OCI-LY1 (cell line): ENCODE data around the gene GANAB.

Source experiments
- H2AFZ ChIP-seq: fragments of 200-600 bp; sonication (generic), shearing (Covaris generic); 2 replicates; pipeline ENCODE4 v1.6.0; 2014; ENCODE audit warnings: antibody characterized with exemption, mild to moderate bottlenecking, low read length
- H3F3A ChIP-seq: fragments of 200-600 bp; sonication (generic), shearing (Covaris generic); 2 replicates; pipeline ENCODE4 v1.6.0; 2014; ENCODE audit warnings: mild to moderate bottlenecking, antibody characterized with exemption, low read length, moderate library complexity; ENCODE audit not compliant: insufficient read depth
- H3K27ac ChIP-seq: fragments of 200-600 bp; sonication (generic); 2 replicates; pipeline ENCODE4 v1.5.1; 2014; ENCODE audit warnings: low read length, mixed run types, mild to moderate bottlenecking, low read depth; ENCODE audit not compliant: poor library complexity, severe bottlenecking
- H3K27me3 ChIP-seq: fragments of 200-600 bp; sonication (generic); 2 replicates; pipeline ENCODE4 v1.6.0; 2014; ENCODE audit warnings: antibody characterized with exemption, mild to moderate bottlenecking, low read length, moderate library complexity; ENCODE audit not compliant: insufficient read depth
- H3K36me3 ChIP-seq: fragments of 200-600 bp; sonication (generic); 2 replicates; pipeline ENCODE4 v1.6.1; 2014; ENCODE audit warnings: mild to moderate bottlenecking, antibody characterized with exemption, low read length, moderate library complexity, mixed read lengths; ENCODE audit not compliant: insufficient read depth
- H3K4me1 ChIP-seq: fragments of 200-600 bp; sonication (generic); 2 replicates; pipeline ENCODE4 v1.5.1; 2014; ENCODE audit warnings: mild to moderate bottlenecking, low read length, moderate library complexity; ENCODE audit not compliant: insufficient read depth, severe bottlenecking
- H3K4me2 ChIP-seq: fragments of 200-600 bp; sonication (generic), shearing (Covaris generic); 2 replicates; pipeline ENCODE4 v1.6.1; 2014; ENCODE audit warnings: low read length
- H3K4me3 ChIP-seq: fragments of 200-600 bp; sonication (generic); 2 replicates; pipeline ENCODE4 v1.5.1; 2014; ENCODE audit warnings: low read length, low read depth, mild to moderate bottlenecking, mixed read lengths; ENCODE audit not compliant: poor library complexity, severe bottlenecking
- H3K79me2 ChIP-seq: fragments of 200-600 bp; shearing (Covaris generic); 2 replicates; pipeline ENCODE4 v1.6.1; 2016; ENCODE audit warnings: mixed run types, low read length, mixed read lengths; ENCODE audit not compliant: insufficient read depth
- H3K9ac ChIP-seq: fragments of 200-600 bp; sonication (generic), shearing (Covaris generic); 2 replicates; pipeline ENCODE4 v1.6.1; 2014; ENCODE audit warnings: mild to moderate bottlenecking, low read length, mixed read lengths
- H3K9me2 ChIP-seq: fragments of 200-600 bp; sonication (generic), shearing (Covaris generic); 2 replicates; pipeline ENCODE4 v1.6.1; 2014; ENCODE audit warnings: low read depth, mild to moderate bottlenecking, low read length, mixed read lengths
- H3K9me3 ChIP-seq: fragments of 200-600 bp; shearing (Covaris generic); 2 replicates; pipeline ENCODE4 v1.6.1; 2014; ENCODE audit warnings: low read length, mixed read lengths
- H4K20me1 ChIP-seq: fragments of 200-600 bp; sonication (generic), shearing (Covaris generic); 2 replicates; pipeline ENCODE4 v1.6.0; 2016; ENCODE audit warnings: mild to moderate bottlenecking, low read length; ENCODE audit not compliant: insufficient read depth
- EZH2 ChIP-seq: fragments of 200-600 bp; sonication (generic), shearing (Covaris generic); IDR thresholded peaks from 2 replicates; pipeline ENCODE4 v1.8.0; 2017; ENCODE audit warnings: borderline replicate concordance, mixed run types, mild to moderate bottlenecking, antibody characterized with exemption, low read length, moderate library complexity, mixed read lengths
- TF ChIP-seq, protein P1 (sequence below): fragments of 200-600 bp; sonication (generic), shearing (Covaris generic); IDR thresholded peaks from 2 replicates; pipeline ENCODE4 v1.5.1; 2017; ENCODE audit warnings: mild to moderate bottlenecking, antibody characterized with exemption, low read length, moderate library complexity, mixed read lengths

The GANAB gene

DNA sequence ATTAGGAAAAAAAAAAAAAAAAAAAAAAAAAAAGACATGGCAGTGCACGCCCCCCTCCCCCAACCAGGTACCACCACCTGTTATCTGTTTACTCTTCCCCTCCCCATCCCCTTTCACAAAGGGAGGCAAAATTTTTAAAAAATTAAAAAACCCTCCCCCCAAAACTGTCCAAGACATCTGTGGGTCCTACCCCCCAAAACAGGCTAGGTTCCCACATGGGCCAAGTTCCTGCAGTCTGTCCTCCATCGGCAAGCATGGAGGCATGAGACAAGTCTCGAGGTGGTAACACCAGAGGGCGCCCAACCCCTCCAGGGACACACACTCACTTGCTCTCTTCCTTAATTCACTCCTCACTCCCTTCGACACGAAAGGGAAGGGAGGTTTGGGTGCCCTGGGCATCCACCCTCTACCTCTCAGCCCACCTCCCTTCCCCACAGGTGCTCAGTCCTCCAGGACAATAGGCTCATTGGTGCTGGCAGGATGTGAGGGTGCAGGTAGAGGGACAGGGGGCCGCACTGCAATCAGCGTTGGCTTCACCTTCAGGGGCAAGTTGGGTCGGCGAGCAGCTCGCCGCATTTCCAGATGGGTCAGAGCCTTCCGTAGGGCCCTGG is 52.9 kb downstream of the GANAB start:
- no peak overlapping the region for H3K4me3 ChIP-seq
- no peaks in the 10 kb centered on the region for H3F3A ChIP-seq
- H3K4me2 ChIP-seq = no peak overlapping the region
- no peaks in the 10 kb centered on the region for H3K9me3 ChIP-seq
- TF ChIP-seq, protein P1, sequence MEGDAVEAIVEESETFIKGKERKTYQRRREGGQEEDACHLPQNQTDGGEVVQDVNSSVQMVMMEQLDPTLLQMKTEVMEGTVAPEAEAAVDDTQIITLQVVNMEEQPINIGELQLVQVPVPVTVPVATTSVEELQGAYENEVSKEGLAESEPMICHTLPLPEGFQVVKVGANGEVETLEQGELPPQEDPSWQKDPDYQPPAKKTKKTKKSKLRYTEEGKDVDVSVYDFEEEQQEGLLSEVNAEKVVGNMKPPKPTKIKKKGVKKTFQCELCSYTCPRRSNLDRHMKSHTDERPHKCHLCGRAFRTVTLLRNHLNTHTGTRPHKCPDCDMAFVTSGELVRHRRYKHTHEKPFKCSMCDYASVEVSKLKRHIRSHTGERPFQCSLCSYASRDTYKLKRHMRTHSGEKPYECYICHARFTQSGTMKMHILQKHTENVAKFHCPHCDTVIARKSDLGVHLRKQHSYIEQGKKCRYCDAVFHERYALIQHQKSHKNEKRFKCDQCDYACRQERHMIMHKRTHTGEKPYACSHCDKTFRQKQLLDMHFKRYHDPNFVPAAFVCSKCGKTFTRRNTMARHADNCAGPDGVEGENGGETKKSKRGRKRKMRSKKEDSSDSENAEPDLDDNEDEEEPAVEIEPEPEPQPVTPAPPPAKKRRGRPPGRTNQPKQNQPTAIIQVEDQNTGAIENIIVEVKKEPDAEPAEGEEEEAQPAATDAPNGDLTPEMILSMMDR = peak; percentile 83
- TF ChIP-seq EZH2 = no peak
- peaks cover 36% of the 10 kb centered on the region for H3K4me1 ChIP-seq
- no peaks in the 10 kb centered on the region for H3K27me3 ChIP-seq
- H2AFZ ChIP-seq = no peak overlapping the region
- H4K20me1 ChIP-seq = no peaks in the 10 kb centered on the region
- peaks cover 69% of the 10 kb centered on the region for H3K36me3 ChIP-seq
- no peak overlapping the region for H3K9ac ChIP-seq
- no peak overlapping the region for H3K27ac ChIP-seq
- H3K9me2 ChIP-seq = no peaks in the 10 kb centered on the region
- H3K79me2 ChIP-seq = peaks cover 18% of the 10 kb centered on the region

DNA sequence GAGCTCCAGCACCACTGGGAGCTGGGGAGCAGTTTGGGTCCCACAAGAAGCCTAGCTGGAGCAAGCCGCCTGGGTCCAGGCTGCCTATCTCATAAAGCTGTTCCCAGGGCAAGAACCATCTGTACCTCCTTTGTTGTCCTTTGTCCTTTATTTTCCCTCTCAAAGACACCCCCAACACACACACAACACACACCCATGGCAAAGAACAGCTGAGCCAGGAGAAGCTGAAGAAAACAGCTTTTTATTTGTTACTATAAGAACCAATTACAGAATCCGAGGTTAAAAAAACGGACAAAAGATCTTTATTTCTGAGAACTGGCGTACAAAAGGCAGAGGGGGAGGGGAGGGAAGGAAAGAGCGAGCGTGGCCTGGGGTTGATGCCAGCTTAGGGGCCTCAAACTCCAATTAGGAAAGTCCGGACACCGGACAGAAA is 53.4 kb downstream of the GANAB start:
- H3K9me3 ChIP-seq = no peaks in the 10 kb centered on the region
- no peaks in the 10 kb centered on the region for H3F3A ChIP-seq
- H4K20me1 ChIP-seq = no peaks in the 10 kb centered on the region
- H3K4me1 ChIP-seq = peaks cover 33% of the 10 kb centered on the region
- TF ChIP-seq EZH2 = no peak
- TF ChIP-seq, protein P1 = no peak
- peaks cover 14% of the 10 kb centered on the region for H3K79me2 ChIP-seq
- H2AFZ ChIP-seq = no peak overlapping the region
- no peak overlapping the region for H3K4me3 ChIP-seq
- peak overlapping the region; percentile 82 for H3K27ac ChIP-seq
- peak overlapping the region; percentile 83; the same call in 1 of the 2 replicates for H3K9ac ChIP-seq
- peak overlapping the region; percentile 82; the same call in 1 of the 2 replicates for H3K4me2 ChIP-seq
- H3K9me2 ChIP-seq = no peaks in the 10 kb centered on the region
- peaks cover 69% of the 10 kb centered on the region for H3K36me3 ChIP-seq
- no peaks in the 10 kb centered on the region for H3K27me3 ChIP-seq

DNA sequence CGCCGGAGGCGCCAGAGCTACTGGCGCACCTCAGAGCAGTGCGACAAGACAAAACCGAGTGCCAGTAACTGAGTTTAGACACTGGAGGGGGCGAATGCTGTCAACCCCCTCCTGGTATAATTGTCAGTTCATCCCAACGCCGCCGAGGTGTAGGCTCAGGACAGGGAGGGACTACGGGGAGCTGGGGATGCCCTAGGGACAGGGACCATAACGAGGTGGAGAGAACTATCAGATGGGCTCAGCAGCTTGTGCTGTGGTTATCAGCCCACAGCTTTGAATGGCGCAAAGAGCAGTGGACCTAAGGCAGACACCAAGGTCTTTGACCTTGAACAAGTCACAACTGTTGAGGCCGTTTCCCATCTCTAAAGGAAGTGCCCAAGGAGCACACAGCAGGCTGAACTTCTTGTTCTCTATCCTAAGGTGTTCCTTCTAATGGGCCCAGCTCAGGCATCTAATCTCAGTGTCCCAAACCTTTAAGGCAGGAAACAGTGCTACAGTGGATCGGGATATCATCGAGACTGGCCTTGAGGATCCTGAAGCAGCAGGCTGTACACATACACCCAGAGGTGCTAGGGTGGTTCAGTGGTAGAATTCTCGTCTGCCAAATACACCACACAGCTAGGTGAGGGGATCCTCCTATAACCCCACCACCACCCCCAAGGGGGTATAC is 54.1 kb downstream of the GANAB start:
- H3K36me3 ChIP-seq = peaks cover 69% of the 10 kb centered on the region
- peak overlapping the region; percentile 82 for H3K4me2 ChIP-seq
- H3K4me1 ChIP-seq = peaks cover 33% of the 10 kb centered on the region

More for the DNA sequence above, 54.1 kb downstream of the GANAB start:
- peak overlapping the region; percentile 65 for H3K4me3 ChIP-seq
- no peak for TF ChIP-seq EZH2
- TF ChIP-seq, protein P1 = no peak; the same call in 1 of the 2 replicates
- H3K9me2 ChIP-seq = no peaks in the 10 kb centered on the region
- peak overlapping the region; percentile 83 for H3K9ac ChIP-seq
- no peak overlapping the region for H2AFZ ChIP-seq
- H3K27ac ChIP-seq = peak overlapping the region; percentile 82
- no peaks in the 10 kb centered on the region for H3K27me3 ChIP-seq
- H3F3A ChIP-seq = no peaks in the 10 kb centered on the region
- H4K20me1 ChIP-seq = no peaks in the 10 kb centered on the region
- peaks cover 14% of the 10 kb centered on the region for H3K79me2 ChIP-seq
- H3K9me3 ChIP-seq = no peaks in the 10 kb centered on the region
